Peyer's patch (tissue), 4 donors: ENCODE data around the gene CDKL5.

ENCODE experiments used
- POLR2A ChIP-seq, 2 donors: fragments of 450-650 bp; IDR thresholded peaks; one replicate each; pipeline ENCODE4 v1.5.1; 2017; ENCODE audit warnings: antibody characterized with exemption in 2 of 2, mild to moderate bottlenecking in 2 of 2, moderate library complexity in 2 of 2
- TF ChIP-seq, protein P1 (sequence below), 6 experiments: fragments of 450-650 bp in 4 of 6; fragments of 200-600 bp in 2 of 6; sonication (generic) in 1 of 6; IDR thresholded peaks; one replicate each; pipeline ENCODE4 v1.5.1; 2017 to 2019; ENCODE audit warnings: antibody characterized with exemption in 6 of 6, mild to moderate bottlenecking in 3 of 6, moderate library complexity in 1 of 6

DNA sequence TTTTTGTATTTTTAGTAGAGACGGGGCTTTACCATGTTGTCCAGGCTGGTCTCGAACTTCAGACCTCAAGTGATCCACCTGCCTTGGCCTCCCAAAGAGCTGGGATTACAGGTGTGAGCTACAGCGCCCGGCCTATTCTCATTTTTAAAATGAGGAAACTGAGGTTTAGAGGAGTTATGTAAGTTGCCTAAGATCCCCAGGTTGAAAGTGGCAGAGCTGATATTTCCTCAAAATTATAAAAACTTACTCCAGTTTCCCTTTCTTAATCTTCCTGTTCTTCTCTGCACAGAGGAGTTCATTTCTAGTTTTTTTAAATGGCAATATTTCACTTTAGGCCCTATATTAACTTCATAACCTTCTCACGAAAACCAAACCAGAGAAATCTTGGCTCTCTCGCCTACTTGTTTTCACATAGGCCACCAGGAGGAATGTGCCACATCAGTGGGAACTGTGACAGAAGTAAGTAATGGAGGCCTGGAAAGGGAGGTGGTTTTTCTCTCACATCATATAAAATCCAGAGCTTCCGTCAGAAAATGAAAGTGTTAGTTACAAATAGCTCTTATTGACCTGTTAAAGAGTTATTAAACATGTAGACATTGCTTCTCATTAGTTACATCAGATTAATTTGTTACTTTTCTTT, 262.6 kb downstream of the CDKL5 start:
- TF ChIP-seq, protein P1, sequence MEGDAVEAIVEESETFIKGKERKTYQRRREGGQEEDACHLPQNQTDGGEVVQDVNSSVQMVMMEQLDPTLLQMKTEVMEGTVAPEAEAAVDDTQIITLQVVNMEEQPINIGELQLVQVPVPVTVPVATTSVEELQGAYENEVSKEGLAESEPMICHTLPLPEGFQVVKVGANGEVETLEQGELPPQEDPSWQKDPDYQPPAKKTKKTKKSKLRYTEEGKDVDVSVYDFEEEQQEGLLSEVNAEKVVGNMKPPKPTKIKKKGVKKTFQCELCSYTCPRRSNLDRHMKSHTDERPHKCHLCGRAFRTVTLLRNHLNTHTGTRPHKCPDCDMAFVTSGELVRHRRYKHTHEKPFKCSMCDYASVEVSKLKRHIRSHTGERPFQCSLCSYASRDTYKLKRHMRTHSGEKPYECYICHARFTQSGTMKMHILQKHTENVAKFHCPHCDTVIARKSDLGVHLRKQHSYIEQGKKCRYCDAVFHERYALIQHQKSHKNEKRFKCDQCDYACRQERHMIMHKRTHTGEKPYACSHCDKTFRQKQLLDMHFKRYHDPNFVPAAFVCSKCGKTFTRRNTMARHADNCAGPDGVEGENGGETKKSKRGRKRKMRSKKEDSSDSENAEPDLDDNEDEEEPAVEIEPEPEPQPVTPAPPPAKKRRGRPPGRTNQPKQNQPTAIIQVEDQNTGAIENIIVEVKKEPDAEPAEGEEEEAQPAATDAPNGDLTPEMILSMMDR (IDR thresholded peaks at IDR 0.05): no peak
- TF ChIP-seq POLR2A (IDR thresholded peaks at IDR 0.05): no peak
